Naive thymus-derived CD4-positive, alpha-beta T cell (primary cell): Measurements from ENCODE around the gene NRG3. TPM values are rescaled to one million over a fixed set of nuclear protein-coding genes. Genes with fewer than 3 reads are reported as not detected.

ENCODE experiments used
- ATAC-seq: fragments of 150-1000 bp; cut with Tn5 transposase; 2 replicates; pipeline ENCODE4 v1.10.0; 2021; ENCODE audit warnings: mild to moderate bottlenecking, moderate library complexity
- CTCF ChIA-PET: fragments of 350-600 bp; sonication (Branson Sonifier 250); formaldehyde crosslinking; loops from one replicate; lab custom pipeline; 2021; ENCODE audit warnings: antibody characterized with exemption; lab: Charles Lee
- POLR2A ChIA-PET: fragments of 350-600 bp; sonication (Branson Sonifier 250); formaldehyde crosslinking; loops from one replicate; lab custom pipeline; 2021; ENCODE audit warnings: antibody characterized with exemption, inconsistent platforms; lab: Charles Lee
- DNase-seq, 9 donors: peaks; one replicate each; pipeline versions ENCODE4 v3.0.0 to v3.0.0-alpha.2; 2020 to 2022; ENCODE audit warnings: mixed read lengths in 1 of 9
- H3K27ac ChIP-seq: one replicate; pipeline ENCODE4 v1.7.0; 2013; ENCODE audit warnings: mild to moderate bottlenecking, low read depth, low read length, moderate library complexity
- H3K27me3 ChIP-seq, 2 donors: one replicate each; pipeline ENCODE4 v1.7.0; 2013; ENCODE audit warnings: low read length in 2 of 2, mild to moderate bottlenecking in 2 of 2, moderate library complexity in 2 of 2; ENCODE audit not compliant: control insufficient read depth in 2 of 2, insufficient read depth in 2 of 2
- H3K36me3 ChIP-seq, 3 experiments: 1 replicate in 2 of 3; 2 replicates in 1 of 3; pipeline ENCODE4 v1.7.0; 2013; ENCODE audit warnings: low read length in 3 of 3, mild to moderate bottlenecking in 3 of 3, moderate library complexity in 1 of 3; ENCODE audit not compliant: insufficient read depth in 3 of 3, control insufficient read depth in 2 of 3
- H3K4me1 ChIP-seq, 2 donors: one replicate each; pipeline ENCODE4 v1.7.0; 2013; ENCODE audit warnings: low read length in 2 of 2, mild to moderate bottlenecking in 2 of 2, moderate library complexity in 1 of 2; ENCODE audit not compliant: control insufficient read depth in 2 of 2, insufficient read depth in 2 of 2
- H3K4me3 ChIP-seq: 2 replicates; pipeline ENCODE4 v1.7.0; 2013; ENCODE audit warnings: mild to moderate bottlenecking, low read length
- H3K9me3 ChIP-seq, 3 experiments: 1 replicate in 2 of 3; 2 replicates in 1 of 3; pipeline ENCODE4 v1.7.0; 2013; ENCODE audit warnings: low read length in 3 of 3; ENCODE audit not compliant: control insufficient read depth in 2 of 3
- H3K27ac Mint-ChIP-seq, 9 donors: one replicate each; pipeline ENCODE4 v1.8.0; 2020 to 2022; ENCODE audit warnings: mixed read lengths in 9 of 9, mild to moderate bottlenecking in 8 of 9, moderate library complexity in 5 of 9, inconsistent platforms in 2 of 9
- H3K27me3 Mint-ChIP-seq, 5 donors: one replicate each; pipeline ENCODE4 v1.8.0; 2021 to 2022; ENCODE audit warnings: mixed read lengths in 5 of 5, mild to moderate bottlenecking in 1 of 5
- H3K36me3 Mint-ChIP-seq, 5 donors: one replicate each; pipeline ENCODE4 v1.8.0; 2020 to 2022; ENCODE audit warnings: mixed read lengths in 5 of 5, mild to moderate bottlenecking in 3 of 5, inconsistent platforms in 1 of 5
- H3K4me1 Mint-ChIP-seq, 7 donors: one replicate each; pipeline ENCODE4 v1.8.0; 2020 to 2022; ENCODE audit warnings: mixed read lengths in 7 of 7, mild to moderate bottlenecking in 3 of 7, inconsistent platforms in 1 of 7
- H3K4me3 Mint-ChIP-seq, 10 donors: one replicate each; pipeline ENCODE4 v1.8.0; 2020 to 2022; ENCODE audit warnings: mild to moderate bottlenecking in 10 of 10, mixed read lengths in 10 of 10, moderate library complexity in 6 of 10, inconsistent platforms in 2 of 10
- H3K9me3 Mint-ChIP-seq, 11 donors: one replicate each; pipeline ENCODE4 v1.8.0; 2020 to 2022; ENCODE audit warnings: mixed read lengths in 11 of 11, mild to moderate bottlenecking in 4 of 11, inconsistent platforms in 1 of 11, moderate library complexity in 1 of 11
- intact Hi-C, 2 donors: fragments of 100-400 bp; cut with micrococcal nuclease; formaldehyde crosslinking; loops; one replicate each; pipeline ENCODE4 v1.15.1; 2023
- polyA plus RNA-seq, 2 donors: library from polyadenylated mRNA; unstranded; fragments of 300-500 nt; fragmentation: Illumina TruSeq; gene quantifications; one replicate each; pipeline ENCODE4 v1.2.3, GENCODE V29; 2021
- total RNA-seq, 6 experiments: library from RNA in 5 of 6; stranded (reverse) in 5 of 6; gene quantifications; 1 replicate in 5 of 6; 2 replicates in 1 of 6; pipeline ENCODE4 v1.2.3 and lab custom pipeline; 2021 to 2026

The NRG3 gene
- total and polyA plus RNA-seq, 7 experiments from 2014 or later, result not detected

DNA sequence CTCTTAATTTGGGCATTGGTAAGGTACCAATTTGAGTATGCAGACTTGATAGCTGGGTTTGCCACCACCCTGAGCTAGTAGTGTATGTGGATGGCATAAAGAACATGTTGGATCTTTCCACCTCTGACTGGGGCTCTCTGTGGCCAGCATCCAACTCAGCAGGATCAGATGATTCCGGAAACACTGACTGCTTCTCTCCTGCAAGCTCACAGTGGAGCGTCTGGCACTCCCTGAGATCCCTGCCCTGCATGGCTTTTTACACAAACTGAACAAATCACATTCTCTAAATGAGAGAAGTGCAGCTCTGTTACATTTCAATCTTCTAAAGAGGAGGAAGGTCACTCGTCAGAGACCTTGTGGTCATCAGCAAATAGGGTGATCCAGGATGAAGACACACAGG, 1057.5 kb downstream of the NRG3 start:
- CTCF ChIA-PET, result no interaction called here
- intact Hi-C loops, result no loop called here
- no peaks in the 10 kb centered on the region for H3K9me3 ChIP-seq

DNA sequence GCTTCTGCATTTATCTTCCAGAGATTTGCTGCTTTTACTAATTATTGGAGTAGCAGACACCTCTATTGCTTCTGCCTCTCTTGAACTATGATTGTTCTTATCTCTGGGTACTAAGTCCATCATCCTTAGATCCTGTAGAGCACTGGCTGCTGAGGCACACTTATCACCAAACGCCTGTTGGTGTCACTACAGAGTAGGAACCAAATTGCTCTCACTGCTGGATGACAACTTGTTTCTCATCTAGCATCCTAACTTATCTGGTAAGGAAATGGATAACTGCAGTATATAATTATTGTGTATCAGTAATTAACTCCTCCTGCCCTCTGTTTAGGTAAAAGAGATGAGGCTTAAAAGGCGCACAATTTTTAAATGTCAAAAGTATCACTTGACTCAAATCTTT, 1059.4 kb downstream of the NRG3 start:
- Mint-ChIP-seq H3K36me3 (no peaks in the 10 kb centered on the region), H3K4me3 (no peak overlapping the region), H3K9me3 (peaks cover 0 to 24% (median 5%) of the 10 kb centered on the region in 11 donors), H3K4me1 (no peaks in the 10 kb centered on the region), H3K27me3 (no peaks in the 10 kb centered on the region), H3K27ac (no peak overlapping the region)
- H3K36me3 ChIP-seq, result no peaks in the 10 kb centered on the region
- POLR2A ChIA-PET, result no interaction called here
- no peak overlapping the region for H3K4me3 ChIP-seq
- DNase-seq (no peak), ATAC-seq (no peak)
- no peaks in the 10 kb centered on the region for H3K9me3 ChIP-seq
- no peak overlapping the region for H3K27ac ChIP-seq
- CTCF ChIA-PET, result no interaction called here
- intact Hi-C loops, result no loop called here
- H3K27me3 ChIP-seq, result no peaks in the 10 kb centered on the region
- H3K4me1 ChIP-seq, result no peaks in the 10 kb centered on the region

More for the DNA sequence above, 1057.5 kb downstream of the NRG3 start:
- Histone ChIP-seq H3K4me3 (no peak overlapping the region), H3K27ac (no peak overlapping the region), H3K27me3 (no peaks in the 10 kb centered on the region), H3K36me3 (no peaks in the 10 kb centered on the region), H3K4me1 (no peaks in the 10 kb centered on the region)
- ATAC-seq (no peak), DNase-seq (no peak)
- POLR2A ChIA-PET, result no interaction called here
- Mint-ChIP-seq H3K27ac (no peak overlapping the region), H3K4me3 (no peak overlapping the region), H3K4me1 (no peaks in the 10 kb centered on the region), H3K36me3 (no peaks in the 10 kb centered on the region), H3K27me3 (no peaks in the 10 kb centered on the region), H3K9me3 (peaks cover 0 to 24% (median 6%) of the 10 kb centered on the region in 11 donors)

DNA sequence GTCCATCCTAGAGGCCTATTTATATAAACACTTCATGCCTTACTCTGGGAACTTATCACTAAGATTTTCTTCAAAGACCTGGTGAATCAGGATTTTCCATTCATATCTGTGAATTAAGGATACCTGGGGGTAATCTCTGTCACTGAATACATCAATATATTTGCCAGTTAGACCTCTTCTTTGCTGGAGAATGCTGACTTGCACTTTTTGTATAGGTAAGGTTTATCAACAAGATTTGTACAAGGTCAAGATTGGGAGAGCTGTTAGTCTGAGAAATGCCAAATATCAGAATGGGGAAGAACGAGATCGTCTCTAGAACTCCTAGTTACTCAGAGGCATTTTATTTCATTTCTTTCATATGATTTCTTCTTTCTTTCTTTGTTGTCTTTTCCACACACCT, 1060.0 kb downstream of the NRG3 start:
- H3K9me3 ChIP-seq, result no peaks in the 10 kb centered on the region
- no peak for DNase-seq
- no peaks in the 10 kb centered on the region for H3K27me3 ChIP-seq
- peaks cover 0 to 24% (median 5%) of the 10 kb centered on the region in 11 donors for H3K9me3 Mint-ChIP-seq
- ATAC-seq, result no peak
- no peak overlapping the region for H3K4me3 ChIP-seq
- H3K36me3 ChIP-seq, result no peaks in the 10 kb centered on the region
- no peaks in the 10 kb centered on the region for H3K27me3 Mint-ChIP-seq
- ChIA-PET POLR2A (no interaction called here), CTCF (no interaction called here)
- no peak overlapping the region for H3K27ac Mint-ChIP-seq
- H3K4me1 ChIP-seq, result no peaks in the 10 kb centered on the region
- intact Hi-C loops, result no loop called here
- H3K4me1 Mint-ChIP-seq, result no peaks in the 10 kb centered on the region
- no peak overlapping the region for H3K4me3 Mint-ChIP-seq
- H3K27ac ChIP-seq, result no peak overlapping the region
- H3K36me3 Mint-ChIP-seq, result no peaks in the 10 kb centered on the region

DNA sequence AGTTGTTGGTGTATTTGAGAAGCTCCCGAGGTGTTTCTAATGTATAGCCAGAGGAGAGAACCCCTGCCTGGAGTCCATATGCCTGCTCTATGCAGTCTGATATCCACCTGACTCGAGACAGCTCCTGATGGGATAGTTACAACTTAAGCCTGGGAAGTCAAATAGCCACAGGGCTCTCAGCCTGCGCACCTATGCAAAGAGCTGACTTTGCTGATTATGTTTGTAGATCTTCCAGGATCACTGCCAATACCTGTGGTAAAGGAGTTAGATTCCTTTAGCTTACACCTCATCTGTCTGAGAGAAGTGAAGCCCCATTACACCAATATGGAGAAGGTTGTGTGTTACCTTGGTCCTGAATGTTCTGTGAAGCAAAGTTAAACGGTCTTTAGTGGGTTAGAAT, 1063.3 kb downstream of the NRG3 start:
- Mint-ChIP-seq H3K9me3 (peaks cover 0 to 19% (median 3%) of the 10 kb centered on the region in 11 donors), H3K36me3 (no peaks in the 10 kb centered on the region), H3K4me3 (no peak overlapping the region), H3K27ac (no peak overlapping the region), H3K27me3 (no peaks in the 10 kb centered on the region), H3K4me1 (peaks cover 0 to 1% (median 0%) of the 10 kb centered on the region in 7 donors)
- H3K27ac ChIP-seq, result no peak overlapping the region
- DNase-seq (no peak), ATAC-seq (no peak)
- no peak overlapping the region for H3K4me3 ChIP-seq
- H3K9me3 ChIP-seq, result no peaks in the 10 kb centered on the region
- intact Hi-C loops, result no loop called here
- no peaks in the 10 kb centered on the region for H3K36me3 ChIP-seq
- H3K4me1 ChIP-seq, result no peaks in the 10 kb centered on the region
- POLR2A ChIA-PET, result no interaction called here
- no peaks in the 10 kb centered on the region for H3K27me3 ChIP-seq
- CTCF ChIA-PET, result no interaction called here

DNA sequence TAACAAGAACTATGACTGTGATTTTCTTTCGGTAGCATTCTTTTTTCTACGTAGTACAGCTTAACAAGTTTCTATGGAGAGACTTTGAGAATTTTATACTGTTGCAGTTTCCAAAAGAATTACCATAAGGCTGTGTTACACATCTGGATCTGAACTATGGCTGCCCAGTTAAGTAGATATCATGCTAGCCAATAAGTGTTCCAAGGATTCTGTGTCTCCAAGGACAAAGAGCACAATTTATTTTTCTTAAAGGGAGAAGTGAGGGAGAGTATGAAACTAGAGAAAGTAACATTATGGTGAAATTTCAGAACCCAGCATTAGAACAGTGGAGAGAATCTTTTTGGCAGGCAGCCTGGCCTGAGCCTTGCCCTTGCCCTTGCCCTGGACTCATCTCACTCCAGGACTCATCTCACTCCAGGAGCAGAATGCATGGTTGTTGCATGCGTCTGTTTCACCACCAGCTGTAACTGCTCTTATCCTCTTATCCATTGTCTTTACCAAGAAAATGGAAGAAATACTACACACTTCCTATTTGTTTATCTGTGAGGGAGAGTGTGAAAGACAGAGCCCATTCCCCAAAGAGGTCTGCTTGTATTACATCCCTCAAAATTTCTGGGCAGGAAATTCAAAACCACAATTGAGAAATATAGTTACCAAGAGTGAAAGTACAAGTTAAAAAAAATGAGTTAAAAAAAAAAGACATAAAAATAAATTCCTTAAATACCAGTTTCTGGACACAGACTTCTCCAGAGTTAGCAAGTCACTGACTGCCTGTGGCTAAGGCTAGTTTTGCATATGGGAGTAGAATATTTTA, 1067.5 kb downstream of the NRG3 start:
- Mint-ChIP-seq H3K4me3 (no peak overlapping the region), H3K27ac (no peak overlapping the region), H3K36me3 (no peaks in the 10 kb centered on the region), H3K4me1 (peaks cover 0 to 1% (median 0%) of the 10 kb centered on the region in 7 donors), H3K27me3 (no peaks in the 10 kb centered on the region), H3K9me3 (peaks cover 2 to 17% (median 6%) of the 10 kb centered on the region in 11 donors)
- Histone ChIP-seq H3K4me3 (no peak overlapping the region), H3K27me3 (no peaks in the 10 kb centered on the region), H3K9me3 (no peaks in the 10 kb centered on the region), H3K36me3 (no peaks in the 10 kb centered on the region), H3K4me1 (no peaks in the 10 kb centered on the region), H3K27ac (no peak overlapping the region)
- ATAC-seq (no peak), DNase-seq (no peak)
- intact Hi-C loops, result no loop called here
- ChIA-PET CTCF (no interaction called here), POLR2A (no interaction called here)

DNA sequence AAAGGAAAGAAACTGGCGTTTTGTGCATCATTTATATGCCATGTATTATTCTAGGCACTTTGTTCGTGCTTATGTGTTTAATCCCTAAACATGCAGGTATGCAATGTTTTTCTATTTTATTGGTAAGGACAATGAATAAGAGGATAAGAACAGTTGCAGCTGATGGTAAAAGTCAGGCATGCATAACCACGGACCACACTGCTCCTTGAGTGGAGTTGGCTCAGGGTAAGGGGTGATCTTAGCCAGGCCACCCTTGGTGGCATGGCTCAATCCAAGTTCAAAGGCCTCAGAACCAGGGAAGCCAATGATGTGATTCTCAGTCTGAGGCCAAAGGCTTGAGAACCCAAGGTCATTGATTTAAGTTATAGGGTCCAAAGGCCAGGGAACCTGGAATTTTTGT, 1068.1 kb downstream of the NRG3 start:
- Mint-ChIP-seq H3K27me3 (no peaks in the 10 kb centered on the region), H3K36me3 (no peaks in the 10 kb centered on the region), H3K4me3 (no peak overlapping the region), H3K4me1 (peaks cover 0 to 1% (median 0%) of the 10 kb centered on the region in 7 donors), H3K27ac (no peak overlapping the region), H3K9me3 (peaks cover 2 to 17% (median 5%) of the 10 kb centered on the region in 11 donors)
- no peaks in the 10 kb centered on the region for H3K4me1 ChIP-seq
- ChIA-PET CTCF (no interaction called here), POLR2A (no interaction called here)
- ATAC-seq (no peak), DNase-seq (no peak)
- H3K27me3 ChIP-seq, result no peaks in the 10 kb centered on the region
- H3K9me3 ChIP-seq, result no peaks in the 10 kb centered on the region
- H3K27ac ChIP-seq, result no peak overlapping the region
- H3K4me3 ChIP-seq, result no peak overlapping the region
- intact Hi-C loops, result no loop called here
- no peaks in the 10 kb centered on the region for H3K36me3 ChIP-seq
